ENCODE measurements around the gene CIT.

CIT gene

DNA sequence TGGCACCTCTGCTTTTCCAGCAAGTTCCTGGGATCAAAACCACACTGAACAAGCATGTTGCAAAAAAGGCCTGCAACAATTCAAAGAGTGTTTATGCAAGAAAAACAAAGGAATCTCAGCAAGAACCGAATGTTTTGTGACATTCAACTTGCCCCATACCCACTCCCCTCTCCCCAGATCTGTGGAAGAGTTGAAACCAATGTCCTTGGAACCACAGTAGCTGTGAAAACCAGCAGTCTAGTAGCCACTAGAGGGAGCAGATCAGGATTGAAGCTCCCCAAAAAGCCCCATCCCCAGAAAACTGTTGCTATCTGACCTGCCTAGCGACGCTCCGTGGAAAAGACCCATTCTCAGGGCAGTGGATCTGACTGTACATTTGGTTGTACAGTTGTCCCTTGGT is 182.1 kb downstream of the CIT start:
- no peak for DNase-seq (ENCODE audit: low spot score)

DNA sequence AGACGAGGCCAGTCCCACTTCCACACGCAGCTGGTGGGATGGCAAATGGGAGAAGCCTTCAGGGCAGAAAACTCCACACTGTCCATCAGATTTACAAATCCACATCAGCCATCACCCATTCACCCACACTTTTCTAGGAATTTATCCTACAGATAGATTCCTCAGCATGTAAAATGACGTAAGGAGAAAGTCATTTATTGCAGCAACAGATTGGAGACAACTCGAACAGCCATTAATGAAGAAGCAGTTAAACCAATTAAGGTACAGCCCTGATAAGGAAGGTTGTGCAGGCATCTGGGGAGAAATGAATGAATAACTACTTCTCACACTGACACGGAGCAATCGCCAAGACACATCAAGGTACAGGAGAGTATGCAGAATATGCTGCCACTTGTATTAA is 183.0 kb downstream of the CIT start:
- no peak for DNase-seq (ENCODE audit: low spot score)

- DNase-seq (ENCODE audit: low spot score), result no peak
Measured at GRCh38 chr12:119693511-119693910, 183.6 kb downstream of the CIT start.

- no peak for DNase-seq (ENCODE audit: low spot score)
Measured at GRCh38 chr12:119692997-119693396, 184.1 kb downstream of the CIT start.

GRCh38 chr12:119692410-119692809 is 184.7 kb downstream of the CIT start:
- no peak for DNase-seq (ENCODE audit: low spot score)

GRCh38 chr12:119691202-119691810 is 185.8 kb downstream of the CIT start:
- DNase-seq (ENCODE audit: low spot score), result no peak

DNA sequence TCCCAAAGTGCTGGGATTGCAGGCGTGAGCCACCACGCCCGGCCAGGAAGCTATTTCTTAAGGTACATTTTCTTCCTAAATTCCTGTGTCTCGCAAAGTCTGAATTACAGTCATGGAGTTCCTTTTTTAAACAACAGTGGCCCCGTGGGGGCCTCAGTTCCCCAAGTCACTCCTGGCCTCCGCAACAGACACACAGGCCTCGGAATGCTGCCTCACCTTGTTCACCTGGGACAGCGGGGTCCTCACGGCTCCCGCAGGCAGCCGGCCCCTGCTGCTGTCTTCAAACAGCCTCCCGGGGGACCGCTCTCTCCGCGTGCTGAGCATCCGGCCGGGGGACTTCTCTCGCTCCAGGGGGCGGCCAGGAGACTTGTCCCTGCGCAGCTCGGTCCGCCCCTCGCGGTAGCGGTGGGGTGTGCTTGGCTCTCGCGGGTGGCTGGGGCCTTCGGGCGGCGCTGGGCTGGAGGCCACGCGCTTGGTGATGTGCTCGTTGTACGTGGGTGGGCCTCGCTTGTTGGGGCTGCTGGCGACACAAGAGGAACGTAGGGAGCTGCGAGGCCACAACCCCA is 187.1 kb downstream of the CIT start:
- DNase-seq (ENCODE audit: low spot score), result no peak

- no peak for DNase-seq (ENCODE audit: low spot score)
Measured at GRCh38 chr12:119687879-119688278, 189.2 kb downstream of the CIT start.

- DNase-seq (ENCODE audit: low spot score), result no peak
Measured at GRCh38 chr12:119687406-119687805, 189.7 kb downstream of the CIT start.

DNA sequence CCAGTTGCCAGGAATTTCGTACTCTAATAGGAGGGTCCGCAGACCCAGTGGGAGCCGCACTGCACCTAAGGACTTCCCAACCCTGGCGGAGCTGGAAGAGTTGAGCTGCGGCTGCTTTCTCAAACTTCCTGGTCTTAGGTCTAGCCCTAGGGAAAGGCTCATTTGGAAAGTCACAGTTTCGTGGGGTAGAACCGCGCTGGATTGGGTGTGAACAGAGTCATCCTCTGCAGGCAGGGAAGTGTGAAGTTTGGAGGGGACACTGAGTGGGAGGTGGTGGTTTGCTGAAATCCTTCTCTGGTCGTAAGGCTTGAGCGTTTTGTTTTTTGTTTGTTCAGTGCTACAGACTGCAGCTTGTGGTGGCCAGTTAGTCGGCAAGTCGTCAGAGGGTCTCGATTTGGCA is 190.3 kb downstream of the CIT start:
- no peak for DNase-seq (ENCODE audit: low spot score)

DNA sequence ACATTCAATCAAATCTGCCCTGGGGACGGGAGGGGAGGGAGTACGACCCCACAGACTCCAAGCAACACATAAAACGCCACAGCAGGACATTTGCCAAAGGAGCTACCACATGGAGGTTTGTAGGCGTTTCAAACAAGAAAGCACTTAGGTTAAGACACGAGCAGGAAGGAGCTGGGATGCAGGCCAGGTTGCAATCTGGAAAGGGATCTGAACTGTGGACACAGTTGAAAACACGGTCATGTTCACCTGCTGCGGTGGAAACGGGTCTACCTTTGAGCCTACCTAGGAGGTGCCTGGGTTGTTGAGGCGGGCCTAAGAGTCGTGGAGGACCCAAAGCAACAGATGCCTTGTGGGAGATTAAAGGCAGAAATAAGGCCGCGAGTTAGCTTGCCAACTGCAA is 190.8 kb downstream of the CIT start:
- no peak for DNase-seq (ENCODE audit: low spot score)

GRCh38 chr12:119685375-119685774 is 191.7 kb downstream of the CIT start:
- no peak for DNase-seq (ENCODE audit: low spot score)

- DNase-seq (ENCODE audit: low spot score), result no peak
Measured at GRCh38 chr12:119684711-119685369, 192.3 kb downstream of the CIT start.

DNA sequence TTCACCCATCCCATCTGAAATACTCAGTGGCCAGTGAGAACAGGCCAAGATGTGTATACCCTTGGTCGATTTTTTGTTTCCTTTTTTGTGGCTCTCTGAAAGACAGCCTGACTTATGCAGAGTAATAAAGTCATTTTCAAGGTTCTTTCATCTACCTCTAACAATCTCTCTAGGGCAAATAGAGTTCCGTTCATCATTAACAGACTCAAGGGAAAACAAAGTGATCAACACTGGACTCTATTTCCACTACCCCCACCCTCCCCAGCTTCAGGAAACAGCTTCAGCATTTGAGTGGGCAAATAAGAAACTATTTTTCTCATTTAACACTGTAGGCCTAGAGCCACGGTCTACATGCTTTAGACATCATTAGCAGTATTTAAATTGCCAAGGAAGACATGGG is 193.3 kb downstream of the CIT start:
- no peak for DNase-seq (ENCODE audit: low spot score)

DNA sequence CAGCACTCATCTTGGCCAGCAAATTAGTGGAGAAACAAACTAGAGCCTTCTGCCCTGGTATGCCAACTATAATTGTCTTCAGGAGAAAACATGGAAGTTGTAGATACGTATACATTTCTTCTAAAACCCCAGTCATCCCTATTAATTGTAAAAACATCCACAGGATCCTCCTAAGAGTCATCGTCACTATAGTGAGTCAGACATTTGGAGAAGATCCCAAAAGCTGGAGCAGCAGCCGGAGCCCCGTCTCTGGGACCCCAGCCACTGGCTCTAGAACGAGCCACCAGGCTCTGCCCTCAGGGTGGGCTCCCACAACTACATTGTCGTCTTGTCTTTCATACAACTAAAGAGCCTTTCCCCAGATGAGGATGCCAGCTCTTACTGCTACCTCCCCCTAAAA is 193.7 kb downstream of the CIT start:
- DNase-seq (ENCODE audit: low spot score), result no peak

GRCh38 chr12:119682639-119683252 is 194.4 kb downstream of the CIT start:
- no peak for DNase-seq (ENCODE audit: low spot score)

GRCh38 chr12:119681728-119682638 is 195.1 kb downstream of the CIT start:
- no peak for DNase-seq (ENCODE audit: low spot score)

DNA sequence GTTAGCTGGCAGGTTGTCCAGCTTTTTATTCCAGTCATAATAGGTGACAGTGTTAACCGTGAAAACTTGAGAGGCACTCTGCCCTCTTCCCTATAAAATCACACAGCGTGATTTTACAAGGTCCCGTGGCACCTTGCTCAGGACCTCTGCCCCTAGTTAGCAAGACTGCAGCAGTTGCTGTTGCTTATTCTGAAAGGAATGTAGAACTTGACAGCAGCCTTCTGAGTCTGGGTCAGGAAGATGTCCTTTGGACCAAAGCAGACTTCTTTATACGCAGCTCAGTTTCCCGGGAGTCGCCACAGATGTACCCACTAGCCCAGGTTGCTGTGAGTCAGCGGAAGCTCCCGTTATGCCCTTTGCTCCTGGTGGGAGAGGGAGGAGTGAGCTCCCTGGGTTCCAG is 196.0 kb downstream of the CIT start:
- DNase-seq (ENCODE audit: low spot score), result no peak

DNA sequence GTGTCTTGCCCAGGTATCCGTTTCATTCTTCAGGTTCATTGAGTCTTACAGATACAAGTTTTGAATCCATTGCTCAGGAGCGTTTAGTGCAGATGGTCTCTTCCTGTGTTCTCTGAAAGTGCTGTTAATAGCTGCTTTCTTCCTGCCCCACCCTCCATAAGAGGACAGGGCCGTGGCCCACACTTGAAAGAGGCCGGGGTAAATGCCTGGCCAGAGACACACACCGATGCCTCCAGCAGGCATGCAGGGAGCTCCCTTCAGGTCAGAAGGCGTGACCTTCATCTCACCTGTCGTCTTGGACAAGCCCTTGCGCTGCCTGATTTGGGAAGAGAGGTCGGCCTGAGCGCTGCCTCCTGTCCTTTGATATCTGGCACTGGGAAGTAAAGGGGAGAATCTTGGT is 197.6 kb downstream of the CIT start:
- DNase-seq (ENCODE audit: low spot score), result no peak

- no peak for DNase-seq (ENCODE audit: low spot score)
Measured at GRCh38 chr12:119679081-119679480, 198.0 kb downstream of the CIT start.

GRCh38 chr12:119678459-119678858 is 198.7 kb downstream of the CIT start:
- DNase-seq (ENCODE audit: low spot score), result no peak

GRCh38 chr12:119676573-119676972 is 200.5 kb downstream of the CIT start:
- DNase-seq (ENCODE audit: low spot score), result no peak
